Pulmonary artery endothelial cell (primary cell): ENCODE data around the gene CYBRD1. TPM values are rescaled to one million over a fixed set of nuclear protein-coding genes. Genes with fewer than 3 reads are reported as not detected.

Experiments
- DNase-seq: peaks from one replicate; pipeline ENCODE4 v3.0.0-alpha.2; 2011; ENCODE audit warnings: low read depth, low spot score
- total RNA-seq: library from RNA; depleted of rRNA; stranded (reverse); fragments of >200 nt; gene quantifications from 2 replicates; pipeline ENCODE4 v1.2.3, GENCODE V29; 2014

CYBRD1 gene
- total RNA-seq, 1 donor from 2014 or later: 36.2 TPM

DNA sequence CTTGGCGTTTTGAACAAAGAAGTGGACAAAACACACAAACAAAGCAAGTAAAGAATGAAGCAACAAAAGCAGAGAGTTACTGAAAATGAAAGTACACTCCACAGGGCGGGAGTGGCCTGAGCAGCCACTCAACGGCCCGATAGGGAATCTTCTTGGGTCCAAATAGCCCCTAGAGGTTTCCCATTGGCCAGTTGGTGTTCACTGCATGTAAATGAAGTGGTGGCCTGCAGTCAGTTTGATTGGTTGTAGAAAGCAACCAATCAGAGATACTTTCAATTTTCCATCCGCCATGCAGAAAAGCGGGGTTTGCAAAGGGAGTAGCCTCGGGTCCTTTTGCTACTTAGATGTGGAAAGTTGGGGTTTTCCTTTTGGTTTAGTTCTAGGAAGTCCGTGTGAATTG lies 31.6 kb downstream of the CYBRD1 start:
- DNase-seq: no peak

DNA sequence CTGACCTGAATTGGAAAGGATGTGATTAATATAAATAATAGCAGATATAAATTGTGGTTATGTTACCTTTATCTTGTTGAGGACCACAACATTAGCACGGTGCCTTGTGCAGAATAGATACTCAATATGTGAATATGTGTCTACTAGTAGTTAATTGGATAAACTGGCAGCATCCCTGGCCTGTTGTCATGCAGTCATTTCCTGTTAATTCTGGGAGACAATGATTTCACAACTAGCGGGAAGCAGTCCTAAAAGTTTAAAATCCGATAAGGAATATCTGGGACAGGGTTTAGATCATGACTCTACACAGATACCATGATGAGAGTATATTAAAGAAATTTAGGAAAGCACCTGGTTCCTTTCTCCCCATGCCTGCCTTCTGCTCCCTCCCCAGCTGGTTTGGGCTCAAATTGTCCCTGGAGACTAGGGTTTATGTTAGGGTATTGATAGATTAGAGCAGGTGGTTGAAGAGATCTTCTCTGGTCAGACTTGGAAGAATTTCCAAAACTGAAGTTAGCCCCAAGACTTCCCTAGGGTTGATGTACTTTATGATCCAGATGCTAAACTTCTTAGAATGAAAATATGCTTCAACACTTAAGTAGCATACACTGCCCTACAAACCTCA lies 32.8 kb downstream of the CYBRD1 start:
- no peak for DNase-seq

DNA sequence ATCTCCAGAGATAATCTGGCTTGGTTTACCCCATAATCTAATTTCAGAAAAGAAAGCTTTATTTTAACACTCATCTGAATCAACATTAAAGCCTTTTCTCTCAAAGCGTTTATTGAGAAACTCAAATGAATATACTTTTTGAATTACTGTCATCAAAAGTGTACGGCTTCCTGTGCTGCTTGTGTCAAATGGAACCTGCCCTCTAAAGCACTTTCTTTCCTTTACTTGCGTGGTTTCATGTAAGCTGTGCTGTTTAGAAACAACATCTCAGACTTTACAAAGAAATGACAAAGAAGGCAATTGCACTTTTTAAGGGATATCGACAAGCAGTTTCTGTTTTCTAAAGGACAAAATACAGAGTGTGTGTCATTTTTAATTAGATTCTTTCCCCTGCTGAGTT lies 35.1 kb downstream of the CYBRD1 start:
- DNase-seq: no peak

DNA sequence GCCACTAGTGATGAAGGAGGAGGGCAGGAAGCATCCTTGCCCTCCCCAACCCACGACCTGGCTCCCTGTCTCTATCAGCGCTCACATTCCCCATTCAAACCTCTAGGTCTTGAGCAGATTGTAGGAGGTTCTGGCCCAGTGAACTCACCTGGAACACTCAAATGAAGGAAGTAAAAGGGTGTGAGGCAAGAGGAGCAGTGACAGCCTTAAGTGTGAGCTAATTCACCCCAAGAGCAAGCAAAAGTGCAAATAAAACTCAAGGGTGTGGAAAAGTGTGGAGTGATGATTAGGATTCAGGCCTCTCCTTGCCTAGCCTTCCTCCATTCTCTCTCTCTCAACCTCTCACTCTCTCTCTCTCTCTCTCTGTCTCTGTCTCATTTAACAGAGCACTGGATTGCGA lies 41.0 kb downstream of the CYBRD1 start:
- DNase-seq: no peak

DNA sequence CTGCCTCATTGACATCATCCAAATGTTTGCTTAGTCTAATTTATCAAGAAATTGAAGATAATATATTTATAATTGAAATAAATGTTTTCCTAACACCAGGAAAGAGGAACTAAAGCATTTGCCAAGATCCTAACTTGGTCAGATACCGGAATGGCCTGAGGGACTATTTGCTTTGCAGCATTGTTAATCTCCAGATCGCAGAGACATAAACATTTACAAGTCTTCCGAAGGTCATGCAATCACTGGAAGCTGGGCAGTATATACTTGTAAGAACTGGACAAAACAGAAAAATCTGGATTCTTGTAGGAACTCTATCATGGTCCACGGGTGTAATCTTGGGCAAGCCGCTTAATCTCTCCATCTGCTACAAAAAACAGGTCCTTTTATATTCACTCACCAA lies 42.2 kb downstream of the CYBRD1 start:
- DNase-seq: peak; percentile 48

DNA sequence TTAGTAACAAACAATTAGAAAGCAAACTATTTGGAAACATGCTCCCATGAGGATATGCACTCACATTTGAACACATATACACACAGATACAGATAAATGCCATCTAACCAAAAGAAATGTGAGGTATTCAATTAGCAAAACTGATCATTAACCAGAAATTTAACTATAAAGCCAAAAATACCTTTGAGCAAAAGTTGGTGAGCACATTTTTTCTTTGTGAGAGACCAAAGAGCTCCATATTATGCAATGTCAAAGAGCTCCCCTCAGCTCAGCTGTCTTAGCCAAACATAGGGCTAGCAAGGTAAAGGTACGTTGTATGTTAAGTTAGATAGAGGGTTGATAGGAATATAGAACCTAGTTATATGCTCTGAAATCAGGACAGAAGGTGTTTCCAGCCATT lies 43.8 kb downstream of the CYBRD1 start:
- DNase-seq: no peak

DNA sequence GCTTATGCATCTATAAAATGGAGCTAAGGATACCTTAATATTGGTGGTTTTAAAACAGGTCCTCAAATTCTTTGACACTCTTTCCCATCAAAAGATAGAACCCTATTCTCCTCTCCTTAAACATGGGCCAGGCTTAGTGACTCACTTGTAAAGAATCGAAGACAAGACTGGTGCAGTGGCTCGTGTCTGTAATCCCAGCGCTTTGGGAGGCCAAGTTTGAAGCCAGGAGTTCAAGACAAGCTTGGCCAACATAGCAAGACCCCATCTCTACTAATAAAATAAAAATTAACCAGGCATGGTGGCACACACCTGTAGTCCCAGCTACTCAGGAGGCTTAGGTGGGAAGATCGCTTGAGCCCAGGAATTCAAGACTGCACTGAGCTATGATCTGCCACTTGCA lies 44.5 kb downstream of the CYBRD1 start:
- no peak for DNase-seq

DNA sequence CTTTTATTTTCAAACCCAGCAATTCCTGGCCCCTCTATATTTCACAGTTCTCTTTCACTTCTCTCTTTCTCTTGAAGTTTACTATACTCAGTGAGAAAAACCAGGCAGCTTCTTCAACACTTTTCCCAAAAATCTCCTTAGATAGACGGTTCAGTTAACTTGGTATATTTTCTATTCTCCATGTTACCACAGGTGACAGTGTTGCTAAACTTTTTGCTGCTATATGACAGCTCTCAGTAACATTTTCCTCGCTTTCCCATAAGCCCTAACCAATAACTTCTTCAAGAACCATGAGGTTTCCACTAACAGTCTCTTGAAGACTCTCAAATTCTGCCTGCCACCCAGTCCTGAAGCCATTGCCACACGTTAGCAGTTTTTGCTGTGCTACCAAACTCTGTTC lies 45.8 kb downstream of the CYBRD1 start:
- no peak for DNase-seq

DNA sequence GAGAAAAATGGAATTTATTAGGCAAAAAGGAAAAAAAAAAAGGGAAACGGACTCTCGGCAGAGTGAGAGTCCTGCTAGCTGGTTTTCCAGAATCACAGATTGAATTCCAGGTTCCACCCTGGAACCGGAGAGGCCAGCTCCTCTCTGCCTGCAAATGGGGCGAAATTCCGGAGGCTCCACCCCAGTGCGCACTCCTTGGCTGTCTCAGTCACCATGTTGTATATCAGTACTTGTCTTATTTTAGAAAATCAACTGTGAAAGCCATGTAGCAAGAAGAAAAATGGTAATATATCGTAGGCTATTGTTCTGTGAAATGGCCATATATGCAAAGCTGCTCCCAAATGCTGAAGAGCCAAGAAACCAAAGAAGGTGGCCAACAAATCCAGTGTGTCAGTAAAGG lies 49.4 kb downstream of the CYBRD1 start:
- no peak for DNase-seq

DNA sequence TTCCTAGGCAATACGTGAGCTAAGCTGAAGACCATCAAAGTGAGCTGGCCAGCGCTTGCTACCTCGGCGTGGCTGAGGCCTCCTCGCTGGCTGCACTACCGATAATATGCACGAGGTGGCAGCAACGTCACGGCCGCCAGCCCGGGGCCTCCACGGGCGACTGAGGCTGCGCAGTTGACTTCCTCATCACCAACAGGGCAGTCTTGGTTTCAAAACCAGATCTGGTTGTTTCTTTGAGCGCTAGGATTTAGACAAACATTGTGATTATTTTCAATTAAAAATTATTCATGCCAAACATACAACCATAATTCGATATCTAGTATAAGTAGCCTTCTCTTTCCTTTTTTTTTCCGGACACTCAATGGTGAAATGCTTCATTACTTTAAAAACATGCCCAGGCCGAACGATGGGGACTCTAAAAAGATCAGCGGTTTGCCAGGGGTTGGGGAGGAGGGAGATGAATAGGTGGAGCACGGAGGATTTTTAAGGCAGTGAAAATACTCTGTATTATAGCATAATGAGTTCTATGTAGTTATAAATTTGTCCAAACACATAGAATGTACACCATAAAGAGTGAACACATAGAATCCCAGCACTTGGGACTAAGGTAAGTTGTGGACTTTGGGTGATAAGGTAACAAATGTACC lies 52.0 kb downstream of the CYBRD1 start:
- peak; percentile 13 for DNase-seq

DNA sequence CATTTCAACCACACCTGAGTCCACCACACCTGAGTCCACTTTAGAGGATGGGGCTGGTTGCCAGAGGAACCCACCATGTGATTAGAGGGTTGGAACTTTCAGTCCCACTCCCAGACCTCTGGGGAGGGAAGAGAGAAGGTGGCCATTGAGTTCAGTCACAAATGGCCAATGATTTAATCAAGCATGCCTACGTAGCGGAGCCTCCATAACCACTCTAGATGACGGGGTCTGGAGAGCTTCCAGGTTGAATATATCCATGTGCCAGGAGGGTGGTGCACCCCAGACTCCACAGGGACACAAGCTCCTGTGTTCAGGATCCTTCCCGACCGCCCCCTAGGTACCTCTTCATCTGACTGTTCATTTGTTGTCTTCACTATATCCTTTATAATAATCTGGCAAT lies 53.3 kb downstream of the CYBRD1 start:
- DNase-seq: no peak

DNA sequence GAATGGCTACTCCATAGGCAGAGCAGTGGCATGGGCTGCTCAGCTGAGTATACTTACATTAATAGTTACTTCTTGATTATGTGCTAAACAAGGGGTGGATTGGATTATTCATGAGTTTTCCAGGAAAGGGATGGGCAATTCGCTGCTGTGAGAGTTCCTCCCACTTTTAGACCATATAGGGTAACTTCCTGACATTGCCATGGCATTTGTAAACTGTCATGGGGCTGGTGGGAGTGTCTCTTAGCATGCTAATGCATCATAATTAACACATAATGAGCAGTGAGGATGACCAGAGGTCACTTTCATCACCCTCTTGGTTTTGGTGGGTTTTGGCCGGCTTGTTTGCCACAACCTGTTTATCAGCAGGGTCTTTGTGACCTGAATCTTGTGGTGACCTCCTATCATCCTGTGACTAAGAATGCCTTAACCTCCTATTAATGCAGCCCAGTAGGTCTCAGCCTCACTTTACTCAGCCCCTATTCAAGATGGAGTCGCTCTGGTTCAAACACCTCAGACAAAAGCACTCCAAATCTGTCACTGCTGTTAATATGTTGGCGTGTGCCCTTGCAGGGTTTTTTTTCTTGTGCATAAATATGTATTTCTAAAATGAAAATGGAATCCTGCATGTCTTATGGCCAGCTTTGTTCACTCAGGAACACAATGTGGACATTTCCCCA lies 56.0 kb downstream of the CYBRD1 start:
- no peak for DNase-seq

DNA sequence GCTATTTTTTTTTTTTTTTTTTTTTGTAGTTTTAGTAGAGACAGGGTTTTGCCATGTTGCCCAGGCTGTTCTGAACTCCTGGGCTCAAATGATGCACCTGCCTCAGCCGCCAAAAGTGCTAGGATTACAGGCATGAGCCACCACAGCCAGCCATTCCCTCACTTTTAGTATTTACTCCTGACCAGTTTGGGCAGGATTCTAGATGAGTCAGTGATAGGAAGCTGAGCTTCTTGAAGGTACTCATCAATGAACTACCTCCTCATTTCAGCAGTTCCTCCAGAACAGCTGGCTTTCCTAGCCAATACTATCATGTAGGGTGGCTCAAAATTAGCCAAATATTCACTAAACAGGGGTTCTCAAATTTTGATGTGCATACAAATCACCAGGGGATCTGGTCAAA lies 57.2 kb downstream of the CYBRD1 start:
- no peak for DNase-seq

DNA sequence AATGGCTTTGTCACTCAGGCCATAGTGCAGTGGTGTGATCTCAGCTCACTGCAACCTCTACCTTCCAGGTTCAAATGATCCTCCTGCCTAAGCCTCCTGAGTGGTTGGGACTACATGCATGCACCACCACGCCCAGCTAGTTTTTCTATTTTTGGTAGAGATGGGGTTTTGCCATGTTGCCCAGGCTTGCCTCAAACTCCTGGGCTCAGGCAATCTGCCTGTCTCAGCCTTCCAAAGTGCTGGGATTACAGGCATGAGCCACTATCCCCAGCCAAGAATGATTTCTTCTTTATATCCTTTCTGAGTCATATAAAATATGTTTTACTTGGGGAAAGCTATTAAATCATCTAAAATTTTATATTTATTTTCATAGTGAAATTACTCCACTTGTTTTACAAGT lies 61.3 kb downstream of the CYBRD1 start:
- no peak for DNase-seq

DNA sequence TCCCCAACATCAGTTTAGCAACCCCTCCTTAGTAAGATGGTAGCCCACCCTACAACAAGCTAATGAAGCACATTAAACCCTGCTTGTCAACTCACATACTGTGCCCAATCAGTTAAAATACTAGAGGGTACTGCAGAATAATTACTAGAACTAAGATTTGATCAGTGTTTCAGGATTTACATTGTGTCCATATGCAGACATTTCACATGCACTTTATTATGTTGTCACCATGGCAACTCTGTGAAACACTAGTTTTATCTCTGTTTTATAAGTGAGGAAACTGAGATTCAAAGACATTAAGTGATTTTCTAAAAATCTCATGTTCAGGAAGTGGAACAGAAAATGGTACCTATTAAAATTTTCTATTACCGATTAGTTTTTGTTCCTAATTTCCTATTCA lies 61.7 kb downstream of the CYBRD1 start:
- no peak for DNase-seq

DNA sequence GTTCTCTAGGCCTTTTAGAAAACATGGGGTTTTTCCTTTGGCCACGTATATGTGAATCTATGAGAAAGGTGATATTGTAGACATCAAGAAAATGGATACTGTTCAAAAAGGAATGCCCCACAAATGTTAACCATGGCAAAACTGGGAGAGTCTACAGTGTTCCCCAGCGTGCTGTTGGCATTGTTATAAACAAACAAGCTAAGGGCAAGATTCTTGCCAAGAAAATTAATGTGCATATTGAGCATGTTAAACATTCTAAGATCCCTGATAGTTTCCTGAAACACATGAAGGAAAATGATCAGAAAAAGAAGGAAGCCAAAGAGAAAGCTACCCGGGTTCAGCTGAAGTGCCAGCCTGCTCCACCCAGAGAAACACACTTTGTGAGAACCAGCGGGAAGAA lies 64.9 kb downstream of the CYBRD1 start:
- no peak for DNase-seq

DNA sequence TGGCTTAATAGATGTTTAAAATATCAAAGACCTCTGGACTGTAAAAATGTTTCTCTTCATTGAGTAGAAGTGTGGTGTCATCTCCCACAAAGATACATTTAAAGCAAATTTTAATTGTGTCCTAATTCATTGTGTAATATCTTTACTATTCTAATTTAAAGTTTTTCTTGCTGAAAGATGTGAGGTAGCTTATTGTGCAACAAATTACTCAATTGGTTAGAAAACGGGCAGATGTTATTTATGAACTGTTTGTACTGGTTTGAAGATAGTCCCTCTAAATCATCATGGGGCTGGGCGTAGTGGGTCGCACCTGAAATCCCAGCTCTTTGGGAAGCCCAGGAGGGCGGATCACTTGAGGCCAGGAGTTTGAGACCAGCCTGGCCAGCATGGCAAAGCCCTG lies 65.3 kb downstream of the CYBRD1 start:
- DNase-seq: no peak

DNA sequence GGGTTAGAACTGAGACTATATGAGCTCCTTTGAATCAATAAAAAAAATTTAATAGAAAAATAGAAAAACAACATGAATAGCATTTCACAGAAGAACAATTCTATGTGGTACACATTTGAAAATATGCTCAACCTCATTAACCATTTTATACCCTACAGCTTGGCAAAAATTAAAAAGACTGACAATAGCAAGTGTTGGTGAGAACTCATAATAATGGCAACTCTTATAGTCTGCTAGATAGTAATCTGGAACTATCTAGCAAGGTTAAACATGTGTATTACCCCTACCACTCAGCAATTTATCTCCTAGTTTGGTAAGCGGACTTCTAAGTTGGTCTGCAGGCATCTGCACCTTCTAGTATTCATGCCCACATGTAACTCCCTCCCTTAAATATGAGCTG lies 67.8 kb downstream of the CYBRD1 start:
- DNase-seq: no peak

DNA sequence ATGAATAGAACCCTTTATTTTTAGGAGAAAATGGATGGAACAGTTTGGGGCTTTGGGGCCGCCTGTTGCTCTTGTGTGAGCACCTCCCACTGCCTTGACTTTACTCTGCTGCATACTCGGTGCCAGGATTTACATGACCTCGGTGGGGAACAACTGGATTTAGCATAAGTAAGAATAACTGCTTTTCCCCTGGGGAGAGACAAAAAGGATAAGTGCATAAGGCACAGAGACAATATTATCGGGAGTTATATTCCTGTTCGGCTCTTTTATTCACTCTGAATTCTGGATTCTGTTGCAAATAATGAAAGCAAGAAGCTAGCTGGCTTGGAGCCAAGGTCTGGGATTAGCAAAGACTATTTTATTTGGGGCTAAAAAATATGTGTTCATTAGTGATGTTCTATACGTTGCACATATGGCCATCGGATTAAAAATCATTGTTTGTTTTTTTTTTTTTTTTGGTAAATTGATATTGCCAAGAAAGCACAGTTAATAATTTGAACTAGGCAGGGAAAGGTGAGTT lies 69.8 kb downstream of the CYBRD1 start:
- DNase-seq: no peak

DNA sequence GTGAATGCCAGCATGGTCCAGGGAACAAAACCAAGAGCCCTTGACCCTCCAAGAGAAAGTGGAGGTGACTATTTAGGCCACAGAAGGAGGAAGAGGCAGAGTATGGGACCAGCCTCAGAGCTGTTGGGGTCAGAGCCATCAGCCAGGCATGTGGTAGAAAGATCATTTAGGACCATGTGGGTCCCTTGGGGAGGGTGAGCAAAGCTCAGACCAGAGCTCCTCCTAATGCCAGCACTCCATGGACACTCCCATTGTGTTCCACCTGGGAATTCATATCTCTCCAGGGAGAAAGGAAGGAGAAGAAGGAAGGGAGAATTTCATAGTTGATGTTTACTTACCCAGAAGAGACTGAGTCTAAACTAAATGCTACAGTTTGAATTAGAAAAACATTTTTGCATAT lies 73.2 kb downstream of the CYBRD1 start:
- DNase-seq: no peak

DNA sequence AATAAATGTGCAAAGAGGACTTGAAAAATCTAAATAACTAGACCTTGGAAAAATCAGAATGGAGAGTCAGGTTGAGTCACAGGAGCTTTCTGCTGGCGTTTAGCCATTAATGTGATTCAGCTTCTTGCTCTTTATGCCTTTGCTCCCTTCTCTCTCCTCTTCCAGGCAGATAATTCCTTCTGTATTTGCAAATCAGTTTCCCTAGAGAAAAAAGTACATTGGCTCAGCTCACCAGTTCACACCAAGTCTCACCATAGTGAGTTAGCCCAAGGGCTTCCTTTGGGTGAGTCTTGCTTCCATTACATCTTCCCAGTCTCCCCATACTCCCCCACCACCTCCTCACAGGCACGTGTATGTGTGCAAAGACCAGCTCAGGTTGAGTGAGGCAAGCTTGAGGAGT lies 73.6 kb downstream of the CYBRD1 start:
- peak; percentile 13 for DNase-seq

DNA sequence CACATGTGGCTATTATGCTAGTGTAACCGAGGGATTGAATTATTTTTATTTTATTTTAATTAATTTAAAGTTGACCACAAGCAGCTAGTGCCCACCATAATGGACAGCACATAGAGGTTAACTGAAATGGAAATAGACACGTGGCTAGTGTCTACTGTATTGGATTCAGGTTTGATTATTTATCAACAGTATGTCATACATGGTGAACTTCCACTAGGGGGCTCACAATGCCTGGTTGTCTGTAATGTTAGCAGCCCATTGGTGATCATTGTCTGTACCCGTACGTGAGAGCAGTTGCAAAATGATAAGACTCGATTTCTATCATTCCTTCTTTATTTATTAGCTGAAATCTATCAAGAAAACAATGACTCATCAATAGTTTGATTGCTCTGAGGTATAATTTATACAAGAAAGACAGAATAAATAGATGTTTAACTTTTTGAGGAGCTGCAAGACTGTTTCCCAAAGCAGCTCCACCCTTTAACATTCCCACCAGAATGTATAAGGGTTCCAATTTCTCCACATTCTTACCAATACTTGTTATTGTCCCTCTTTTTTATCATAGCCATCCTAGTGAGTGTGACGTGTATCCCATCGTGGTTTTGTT lies 76.5 kb downstream of the CYBRD1 start:
- DNase-seq: peak; percentile 8
